Measurements from ENCODE around the gene NECAB2.

DNA sequence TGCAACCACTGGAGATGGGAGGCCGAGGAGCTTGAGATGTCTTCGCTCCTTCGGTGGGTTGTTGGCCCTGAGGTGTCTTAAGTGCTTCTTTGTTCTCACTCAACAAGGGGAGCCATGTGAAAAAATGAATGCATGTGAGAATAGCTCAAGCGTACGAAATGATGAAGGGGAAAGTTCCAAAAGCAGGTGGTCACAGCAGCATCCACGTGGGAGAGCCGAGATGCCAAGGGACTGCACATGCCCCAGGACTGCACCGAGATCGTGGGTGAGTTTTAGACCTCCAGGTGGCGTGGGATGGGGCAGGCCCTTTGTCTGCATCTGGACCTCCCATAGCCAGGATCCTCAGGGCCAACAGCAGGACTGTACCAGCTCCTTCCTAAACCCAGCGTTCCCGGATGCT, 66.5 kb downstream of the NECAB2 start:
- TF ChIP-seq POLR2AphosphoS5 (IDR thresholded peaks at IDR 0.05; ENCODE audit: insufficient read depth in 1 of 2, low read depth in 1 of 2), result no peak
- TF ChIP-seq, protein P1, sequence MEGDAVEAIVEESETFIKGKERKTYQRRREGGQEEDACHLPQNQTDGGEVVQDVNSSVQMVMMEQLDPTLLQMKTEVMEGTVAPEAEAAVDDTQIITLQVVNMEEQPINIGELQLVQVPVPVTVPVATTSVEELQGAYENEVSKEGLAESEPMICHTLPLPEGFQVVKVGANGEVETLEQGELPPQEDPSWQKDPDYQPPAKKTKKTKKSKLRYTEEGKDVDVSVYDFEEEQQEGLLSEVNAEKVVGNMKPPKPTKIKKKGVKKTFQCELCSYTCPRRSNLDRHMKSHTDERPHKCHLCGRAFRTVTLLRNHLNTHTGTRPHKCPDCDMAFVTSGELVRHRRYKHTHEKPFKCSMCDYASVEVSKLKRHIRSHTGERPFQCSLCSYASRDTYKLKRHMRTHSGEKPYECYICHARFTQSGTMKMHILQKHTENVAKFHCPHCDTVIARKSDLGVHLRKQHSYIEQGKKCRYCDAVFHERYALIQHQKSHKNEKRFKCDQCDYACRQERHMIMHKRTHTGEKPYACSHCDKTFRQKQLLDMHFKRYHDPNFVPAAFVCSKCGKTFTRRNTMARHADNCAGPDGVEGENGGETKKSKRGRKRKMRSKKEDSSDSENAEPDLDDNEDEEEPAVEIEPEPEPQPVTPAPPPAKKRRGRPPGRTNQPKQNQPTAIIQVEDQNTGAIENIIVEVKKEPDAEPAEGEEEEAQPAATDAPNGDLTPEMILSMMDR (IDR thresholded peaks at IDR 0.05), result no peak
- no peak for TF ChIP-seq POLR2A (IDR thresholded peaks at IDR 0.05)

All from vagina (tissue), 2 donors.